Mammary epithelial cell (primary cell): ENCODE measurements around the gene P2RX1.

Source experiments
- EZH2 ChIP-seq: IDR thresholded peaks from 2 replicates; pipeline ENCODE4 v1.6.1; 2012; ENCODE audit warnings: low read length, inconsistent platforms, borderline replicate concordance
- TF ChIP-seq, protein P1 (sequence below), 2 donors: IDR thresholded peaks in 1 of 2; conservative IDR thresholded peaks in 1 of 2; 2 replicates each; pipeline ENCODE4 v1.5.1; 2011 to 2012; ENCODE audit warnings: inconsistent platforms in 2 of 2, low read length in 2 of 2, mild to moderate bottlenecking in 2 of 2, control low read depth in 1 of 2, low read depth in 1 of 2; ENCODE audit not compliant: insufficient read depth in 1 of 2; ENCODE audit errors: extremely low read depth in 1 of 2

DNA sequence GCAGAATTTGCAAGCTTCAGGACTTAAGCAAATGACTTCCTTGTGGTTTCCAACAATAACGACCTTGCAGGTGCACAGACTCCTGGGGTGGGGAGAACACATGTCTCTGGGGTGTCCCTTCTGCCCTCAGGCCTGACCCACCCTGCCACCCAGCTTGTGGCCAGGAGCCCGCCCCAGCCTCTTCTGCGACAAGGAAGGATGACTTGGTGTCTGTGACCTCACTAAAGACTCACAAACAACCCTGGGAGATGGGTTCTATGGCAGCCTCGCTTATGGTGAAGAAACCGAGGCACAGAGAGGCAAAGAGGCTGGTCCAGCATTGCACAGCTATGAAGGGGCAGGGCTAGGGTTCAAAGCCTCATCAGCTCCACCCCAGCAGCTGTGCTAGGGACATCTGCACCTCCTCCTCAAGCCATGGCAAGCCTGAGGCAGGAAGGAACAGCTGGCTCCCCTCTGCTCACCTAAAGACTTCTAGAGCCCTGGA, 45.3 kb upstream of the P2RX1 start:
- TF ChIP-seq, protein P1, sequence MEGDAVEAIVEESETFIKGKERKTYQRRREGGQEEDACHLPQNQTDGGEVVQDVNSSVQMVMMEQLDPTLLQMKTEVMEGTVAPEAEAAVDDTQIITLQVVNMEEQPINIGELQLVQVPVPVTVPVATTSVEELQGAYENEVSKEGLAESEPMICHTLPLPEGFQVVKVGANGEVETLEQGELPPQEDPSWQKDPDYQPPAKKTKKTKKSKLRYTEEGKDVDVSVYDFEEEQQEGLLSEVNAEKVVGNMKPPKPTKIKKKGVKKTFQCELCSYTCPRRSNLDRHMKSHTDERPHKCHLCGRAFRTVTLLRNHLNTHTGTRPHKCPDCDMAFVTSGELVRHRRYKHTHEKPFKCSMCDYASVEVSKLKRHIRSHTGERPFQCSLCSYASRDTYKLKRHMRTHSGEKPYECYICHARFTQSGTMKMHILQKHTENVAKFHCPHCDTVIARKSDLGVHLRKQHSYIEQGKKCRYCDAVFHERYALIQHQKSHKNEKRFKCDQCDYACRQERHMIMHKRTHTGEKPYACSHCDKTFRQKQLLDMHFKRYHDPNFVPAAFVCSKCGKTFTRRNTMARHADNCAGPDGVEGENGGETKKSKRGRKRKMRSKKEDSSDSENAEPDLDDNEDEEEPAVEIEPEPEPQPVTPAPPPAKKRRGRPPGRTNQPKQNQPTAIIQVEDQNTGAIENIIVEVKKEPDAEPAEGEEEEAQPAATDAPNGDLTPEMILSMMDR (conservative IDR thresholded peaks at IDR 0.05 in 1 of 2, IDR thresholded peaks at IDR 0.05 in 1 of 2; ENCODE audit: extremely low read depth in 1 of 2, insufficient read depth in 1 of 2, low read depth in 1 of 2, low read length in 2 of 2), result no peak
- TF ChIP-seq EZH2, result no peak
